H9 (cell line): ENCODE data around the gene SLC6A18. TPM values are rescaled to one million over a fixed set of nuclear protein-coding genes. Genes with fewer than 3 reads are reported as not detected.
A peak's percentile ranks its signal among the peaks of the same experiment; 100 is the strongest.

Source experiments
- DNase-seq: peaks from one replicate; pipeline ENCODE4 v3.0.0-alpha.2; 2017
- H2AFZ ChIP-seq: one replicate; pipeline ENCODE4 v1.6.1; 2013; ENCODE audit warnings: mild to moderate bottlenecking, low read length, control low read depth, moderate library complexity
- H2AK5ac ChIP-seq: 2 replicates; pipeline ENCODE4 v1.6.1; 2013; ENCODE audit warnings: low read length, control low read depth, mixed read lengths; ENCODE audit not compliant: insufficient read length
- H2BK120ac ChIP-seq: one replicate; pipeline ENCODE4 v1.6.1; 2013; ENCODE audit warnings: low read depth, mild to moderate bottlenecking, low read length, control low read depth, inconsistent platforms; ENCODE audit not compliant: poor library complexity, severe bottlenecking
- H2BK12ac ChIP-seq: 2 replicates; pipeline ENCODE4 v1.6.1; 2013; ENCODE audit warnings: low read length, control low read depth, mixed read lengths, low read depth; ENCODE audit not compliant: insufficient read length
- H2BK15ac ChIP-seq: 2 replicates; pipeline ENCODE4 v1.6.1; 2013; ENCODE audit warnings: low read depth, low read length, control low read depth
- H2BK20ac ChIP-seq: one replicate; pipeline ENCODE4 v1.6.1; 2013; ENCODE audit warnings: low read depth, mild to moderate bottlenecking, low read length, control low read depth, inconsistent platforms; ENCODE audit not compliant: poor library complexity, severe bottlenecking
- H2BK5ac ChIP-seq: 2 replicates; pipeline ENCODE4 v1.6.1; 2013; ENCODE audit warnings: low read length, control low read depth, mixed read lengths; ENCODE audit not compliant: insufficient read length
- H3K14ac ChIP-seq: 2 replicates; pipeline ENCODE4 v1.6.1; 2013; ENCODE audit warnings: low read length, control low read depth; ENCODE audit not compliant: insufficient read depth
- H3K18ac ChIP-seq: 2 replicates; pipeline ENCODE4 v1.6.1; 2013; ENCODE audit warnings: low read depth, mild to moderate bottlenecking, mixed read lengths, low read length, control low read depth; ENCODE audit not compliant: insufficient read length
- H3K23ac ChIP-seq: 2 replicates; pipeline ENCODE4 v1.6.1; 2013; ENCODE audit warnings: low read length, control low read depth, mixed read lengths, low read depth; ENCODE audit not compliant: insufficient read length
- H3K23me2 ChIP-seq: 2 replicates; pipeline ENCODE4 v1.6.1; 2013; ENCODE audit warnings: low read depth, mild to moderate bottlenecking, mixed read lengths, low read length, control low read depth; ENCODE audit not compliant: insufficient read length, poor library complexity, severe bottlenecking
- H3K27ac ChIP-seq: 2 replicates; pipeline ENCODE4 v1.5.1; 2013; ENCODE audit warnings: low read length, control low read depth, mixed read lengths, low read depth; ENCODE audit not compliant: insufficient read length
- H3K27me3 ChIP-seq: 2 replicates; pipeline ENCODE4 v1.6.1; 2013; ENCODE audit warnings: low read length, control low read depth, inconsistent platforms; ENCODE audit not compliant: insufficient read depth
- H3K4ac ChIP-seq: 2 replicates; pipeline ENCODE4 v1.6.1; 2013; ENCODE audit warnings: low read depth, mild to moderate bottlenecking, control low read depth, inconsistent platforms, low read length, moderate library complexity
- H3K4me1 ChIP-seq: 2 replicates; pipeline ENCODE4 v1.6.1; 2013; ENCODE audit warnings: low read length, control low read depth, inconsistent platforms; ENCODE audit not compliant: insufficient read depth
- H3K4me2 ChIP-seq: 2 replicates; pipeline ENCODE4 v1.6.1; 2013; ENCODE audit warnings: low read length, control low read depth, mixed read lengths; ENCODE audit not compliant: insufficient read length, insufficient read depth
- H3K56ac ChIP-seq: 2 replicates; pipeline ENCODE4 v1.6.1; 2013; ENCODE audit warnings: low read depth, mild to moderate bottlenecking, mixed read lengths, low read length, control low read depth; ENCODE audit not compliant: insufficient read length
- H3K79me1 ChIP-seq: 2 replicates; pipeline ENCODE4 v1.6.1; 2013; ENCODE audit warnings: low read depth, mild to moderate bottlenecking, moderate library complexity, low read length, control low read depth, inconsistent platforms; ENCODE audit not compliant: insufficient read depth, poor library complexity, severe bottlenecking
- H3K79me2 ChIP-seq: 2 replicates; pipeline ENCODE4 v1.6.1; 2013; ENCODE audit warnings: low read length, control low read depth, inconsistent platforms; ENCODE audit not compliant: insufficient read depth
- H3K9ac ChIP-seq: 2 replicates; pipeline ENCODE4 v1.6.1; 2013; ENCODE audit warnings: low read length, control low read depth, mixed read lengths; ENCODE audit not compliant: insufficient read length; ENCODE audit errors: extremely low read depth
- H3K9me3 ChIP-seq: one replicate; pipeline ENCODE4 v1.6.1; 2013; ENCODE audit warnings: low read depth, low read length, inconsistent platforms; ENCODE audit not compliant: control insufficient read depth
- H3T11ph ChIP-seq: one replicate; pipeline ENCODE4 v1.6.1; 2013; ENCODE audit warnings: mild to moderate bottlenecking, low read length, control low read depth, inconsistent platforms
- H4K20me1 ChIP-seq: one replicate; pipeline ENCODE4 v1.6.1; 2013; ENCODE audit not compliant: control insufficient read depth, insufficient read length, insufficient read depth
- H4K5ac ChIP-seq: 2 replicates; pipeline ENCODE4 v1.6.1; 2013; ENCODE audit warnings: low read depth, mild to moderate bottlenecking, mixed read lengths, low read length, control low read depth; ENCODE audit not compliant: insufficient read length
- H4K8ac ChIP-seq: replicated peaks from 2 replicates; pipeline ENCODE4 v1.6.1; 2013; ENCODE audit warnings: low read length, control low read depth, mixed read lengths, low read depth; ENCODE audit not compliant: insufficient read length
- H4K91ac ChIP-seq: 2 replicates; pipeline ENCODE4 v1.6.1; 2013; ENCODE audit warnings: low read depth, mild to moderate bottlenecking, moderate library complexity, mixed read lengths, low read length, control low read depth; ENCODE audit not compliant: insufficient read length
- H3K27ac Mint-ChIP-seq, 3 experiments: 2 replicates in 2 of 3; 3 replicates in 1 of 3; pipeline ENCODE4 v1.8.0; 2020 to 2021; ENCODE audit warnings: mixed read lengths in 3 of 3, mild to moderate bottlenecking in 1 of 3, moderate library complexity in 1 of 3
- H3K27me3 Mint-ChIP-seq: 2 replicates; pipeline ENCODE4 v1.8.0; 2021; ENCODE audit warnings: low read depth, mild to moderate bottlenecking, moderate library complexity, mixed read lengths
- H3K36me3 Mint-ChIP-seq, 3 experiments: 2 replicates in 2 of 3; 3 replicates in 1 of 3; pipeline ENCODE4 v1.8.0; 2020 to 2021; ENCODE audit warnings: low read depth in 3 of 3, mixed read lengths in 3 of 3; ENCODE audit not compliant: insufficient read depth in 1 of 3
- H3K4me1 Mint-ChIP-seq, 2 experiments: 2 replicates each; pipeline ENCODE4 v1.8.0; 2020; ENCODE audit warnings: mixed read lengths in 2 of 2
- H3K4me3 Mint-ChIP-seq, 2 experiments: 2 replicates in 1 of 2; 3 replicates in 1 of 2; pipeline ENCODE4 v1.8.0; 2020 to 2021; ENCODE audit warnings: mild to moderate bottlenecking in 2 of 2, mixed read lengths in 2 of 2, moderate library complexity in 1 of 2
- H3K9me3 Mint-ChIP-seq, 2 experiments: 2 replicates in 1 of 2; 3 replicates in 1 of 2; pipeline ENCODE4 v1.8.0; 2020; ENCODE audit warnings: mild to moderate bottlenecking in 2 of 2, mixed read lengths in 2 of 2, moderate library complexity in 1 of 2
- CTCF ChIP-seq: fragments of 200-600 bp; sonication (generic); conservative IDR thresholded peaks from 3 replicates; pipeline ENCODE4 v1.8.0; 2021; ENCODE audit warnings: antibody characterized with exemption, mild to moderate bottlenecking
- WGBS: extraction: QIAGEN DNeasy Blood & Tissue Kit; methylation state at CpG from one replicate; pipeline ENCODE4 v1.1.7; 2013; ENCODE audit warnings: missing lambda C conversion rate, low lambda C conversion rate, mixed read lengths; ENCODE audit not compliant: insufficient read length; ENCODE audit errors: extremely low coverage; 5-methylcytosine and 5-hydroxymethylcytosine counted together
- total RNA-seq: library from RNA; stranded (reverse); gene quantifications from 2 replicates; pipeline ENCODE4 v1.2.1, GENCODE V29; 2021

The SLC6A18 gene
- total RNA-seq, 1 experiment from 2014 or later, result not detected

GRCh38 chr5:1182633-1183423, 42.4 kb upstream of the SLC6A18 start:
- Histone ChIP-seq H3K79me2 (no peaks in the 10 kb centered on the region), H3K14ac (no peak overlapping the region), H2BK15ac (no peak overlapping the region), H3K9ac (no peak overlapping the region), H3K27ac (no peak overlapping the region), H2BK5ac (no peak overlapping the region), H3K56ac (no peak overlapping the region), H2AFZ (no peak overlapping the region), H3K18ac (no peak overlapping the region), H2BK12ac (no peak overlapping the region), H3K4me1 (no peaks in the 10 kb centered on the region), H3K23me2 (no peaks in the 10 kb centered on the region), H3K4ac (no peak overlapping the region), H4K8ac (no peak overlapping the region), H4K20me1 (no peaks in the 10 kb centered on the region), H3K27me3 (no peaks in the 10 kb centered on the region), H4K91ac (no peak overlapping the region), H2AK5ac (no peak overlapping the region), H3K9me3 (no peaks in the 10 kb centered on the region), H4K5ac (no peak overlapping the region), H2BK120ac (no peak overlapping the region), H3K4me2 (no peak overlapping the region), H2BK20ac (no peak overlapping the region), H3K79me1 (no peaks in the 10 kb centered on the region), H3K23ac (no peak overlapping the region), H3T11ph (no peak overlapping the region)
- Mint-ChIP-seq H3K4me3 (no peak overlapping the region), H3K27ac (peak overlapping the region in 2 of 3 experiments; percentile 20 to 27; a peak in 1 of 7 replicates), H3K9me3 (no peaks in the 10 kb centered on the region), H3K4me1 (peaks cover 5% of the 10 kb centered on the region in 2 experiments; a peak in 2 of 4 replicates), H3K36me3 (no peaks in the 10 kb centered on the region), H3K27me3 (no peaks in the 10 kb centered on the region; the same call in 1 of the 2 replicates)
- no peak for DNase-seq
- TF ChIP-seq CTCF, result no peak
- no CpG with 5 or more reads among the region's 31 CpGs for WGBS
